ENCODE data around the gene CABLES1.
"Not testable (repeated sequence)": the region's sequence is repeated elsewhere in the genome, so short reads cannot be mapped to it uniquely, and the experiment has no call there.

CABLES1 gene

GRCh38 chr18:23238651-23239349, 103.5 kb downstream of the CABLES1 start:
- H3K4me3 ChIP-seq (ENCODE audit: low read length in 2 of 2) = no peak overlapping the region
- no peaks in the 10 kb centered on the region for H3K9me3 ChIP-seq (ENCODE audit: control insufficient read depth in 2 of 2, low read length in 2 of 2)
- no peaks in the 10 kb centered on the region for H3K27me3 ChIP-seq (ENCODE audit: control insufficient read depth in 2 of 2, insufficient read depth in 2 of 2, low read length in 2 of 2)
- peaks cover 0 to 2% of the 10 kb centered on the region in 2 donors for H3K36me3 ChIP-seq (ENCODE audit: control insufficient read depth in 2 of 2, insufficient read depth in 2 of 2, low read length in 2 of 2)
- H3K4me1 ChIP-seq (ENCODE audit: control insufficient read depth in 2 of 2, insufficient read depth in 2 of 2, low read length in 2 of 2) = peaks cover 10 to 11% of the 10 kb centered on the region in 2 donors
- no peak overlapping the region for H3K9ac ChIP-seq (ENCODE audit: low read depth in 1 of 2, low read length in 2 of 2)
- no peak overlapping the region for H3K27ac ChIP-seq (ENCODE audit: low read depth in 2 of 2, low read length in 2 of 2)

DNA sequence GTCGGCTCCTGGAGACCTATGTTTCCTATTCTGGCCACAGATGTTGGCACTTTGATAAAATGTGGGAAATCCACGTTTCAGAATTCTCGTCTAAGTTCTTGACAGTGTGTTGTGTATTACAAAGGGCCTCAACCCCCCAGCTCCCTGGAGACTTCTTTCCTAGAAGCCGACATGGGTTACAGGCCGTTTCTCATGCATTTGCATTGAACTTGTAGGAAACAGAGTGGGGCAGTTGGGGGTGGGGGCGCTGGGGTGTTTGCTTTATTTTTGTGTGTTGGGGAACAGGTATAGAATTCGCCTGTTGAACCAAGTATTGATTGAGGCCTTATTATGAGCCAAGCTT, 104.0 kb downstream of the CABLES1 start:
- Histone ChIP-seq H3K27me3 (ENCODE audit: control insufficient read depth in 2 of 2, insufficient read depth in 2 of 2, low read length in 2 of 2) (no peaks in the 10 kb centered on the region), H3K9ac (ENCODE audit: low read depth in 1 of 2, low read length in 2 of 2) (no peak overlapping the region), H3K9me3 (ENCODE audit: control insufficient read depth in 2 of 2, low read length in 2 of 2) (no peaks in the 10 kb centered on the region), H3K4me3 (ENCODE audit: low read length in 2 of 2) (no peak overlapping the region), H3K27ac (ENCODE audit: low read depth in 2 of 2, low read length in 2 of 2) (no peak overlapping the region), H3K36me3 (ENCODE audit: control insufficient read depth in 2 of 2, insufficient read depth in 2 of 2, low read length in 2 of 2) (peaks cover 0 to 2% of the 10 kb centered on the region in 2 donors), H3K4me1 (ENCODE audit: control insufficient read depth in 2 of 2, insufficient read depth in 2 of 2, low read length in 2 of 2) (peaks cover 10 to 11% of the 10 kb centered on the region in 2 donors)

- no peak overlapping the region for H3K27ac ChIP-seq (ENCODE audit: low read depth in 2 of 2, low read length in 2 of 2)
- no peaks in the 10 kb centered on the region for H3K27me3 ChIP-seq (ENCODE audit: control insufficient read depth in 2 of 2, insufficient read depth in 2 of 2, low read length in 2 of 2)
- no peak overlapping the region for H3K9ac ChIP-seq (ENCODE audit: low read depth in 1 of 2, low read length in 2 of 2)
- peaks cover 10 to 11% of the 10 kb centered on the region in 2 donors for H3K4me1 ChIP-seq (ENCODE audit: control insufficient read depth in 2 of 2, insufficient read depth in 2 of 2, low read length in 2 of 2)
- no peak overlapping the region for H3K4me3 ChIP-seq (ENCODE audit: low read length in 2 of 2)
- no peaks in the 10 kb centered on the region for H3K9me3 ChIP-seq (ENCODE audit: control insufficient read depth in 2 of 2, low read length in 2 of 2)
- peaks cover 0 to 2% of the 10 kb centered on the region in 2 donors for H3K36me3 ChIP-seq (ENCODE audit: control insufficient read depth in 2 of 2, insufficient read depth in 2 of 2, low read length in 2 of 2)
These were observed 104.8 kb downstream of the CABLES1 start for GRCh38 chr18:23239885-23240608.

GRCh38 chr18:23240609-23240930, 105.3 kb downstream of the CABLES1 start:
- peaks cover 10 to 11% of the 10 kb centered on the region in 2 donors for H3K4me1 ChIP-seq (ENCODE audit: control insufficient read depth in 2 of 2, insufficient read depth in 2 of 2, low read length in 2 of 2)

GRCh38 chr18:23241833-23242496, 106.7 kb downstream of the CABLES1 start:
- peaks cover 10 to 11% of the 10 kb centered on the region in 2 donors for H3K4me1 ChIP-seq (ENCODE audit: control insufficient read depth in 2 of 2, insufficient read depth in 2 of 2, low read length in 2 of 2)
- H3K4me3 ChIP-seq (ENCODE audit: low read length in 2 of 2) = not testable (repeated sequence)

More at GRCh38 chr18:23240609-23240930, 105.3 kb downstream of the CABLES1 start:
- Histone ChIP-seq H3K36me3 (ENCODE audit: control insufficient read depth in 2 of 2, insufficient read depth in 2 of 2, low read length in 2 of 2) (peaks cover 0 to 2% of the 10 kb centered on the region in 2 donors), H3K9me3 (ENCODE audit: control insufficient read depth in 2 of 2, low read length in 2 of 2) (no peaks in the 10 kb centered on the region), H3K27ac (ENCODE audit: low read depth in 2 of 2, low read length in 2 of 2) (no peak overlapping the region), H3K9ac (ENCODE audit: low read depth in 1 of 2, low read length in 2 of 2) (no peak overlapping the region), H3K4me3 (ENCODE audit: low read length in 2 of 2) (no peak overlapping the region), H3K27me3 (ENCODE audit: control insufficient read depth in 2 of 2, insufficient read depth in 2 of 2, low read length in 2 of 2) (no peaks in the 10 kb centered on the region)

DNA sequence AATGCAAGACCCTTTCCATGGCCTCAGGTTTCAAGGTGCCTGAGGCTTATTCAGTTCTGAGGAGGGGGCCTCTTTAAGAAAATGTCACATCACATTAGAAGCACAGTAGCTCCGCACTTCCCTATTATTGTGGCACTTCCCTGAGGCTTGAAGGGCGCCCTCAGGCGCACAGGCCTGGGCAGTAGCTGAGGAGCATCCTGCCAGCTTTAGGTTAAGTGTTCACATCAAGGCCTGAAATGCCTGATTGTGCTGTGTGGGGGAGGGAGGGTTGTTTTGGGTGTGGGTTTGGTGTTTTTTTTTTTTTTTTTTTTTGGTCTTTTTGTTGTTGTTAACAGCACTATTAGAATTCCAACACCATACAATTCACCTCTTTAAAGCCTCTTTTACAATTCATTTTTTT, 107.9 kb downstream of the CABLES1 start:
- Histone ChIP-seq H3K36me3 (ENCODE audit: control insufficient read depth in 2 of 2, insufficient read depth in 2 of 2, low read length in 2 of 2) (no peaks in the 10 kb centered on the region), H3K9ac (ENCODE audit: low read depth in 1 of 2, low read length in 2 of 2) (no peak overlapping the region), H3K27ac (ENCODE audit: low read depth in 2 of 2, low read length in 2 of 2) (no peak overlapping the region), H3K4me3 (ENCODE audit: low read length in 2 of 2) (no peak overlapping the region), H3K9me3 (ENCODE audit: control insufficient read depth in 2 of 2, low read length in 2 of 2) (no peaks in the 10 kb centered on the region), H3K4me1 (ENCODE audit: control insufficient read depth in 2 of 2, insufficient read depth in 2 of 2, low read length in 2 of 2) (peaks cover 3% of the 10 kb centered on the region in 2 donors), H3K27me3 (ENCODE audit: control insufficient read depth in 2 of 2, insufficient read depth in 2 of 2, low read length in 2 of 2) (no peaks in the 10 kb centered on the region)

More at GRCh38 chr18:23241833-23242496, 106.7 kb downstream of the CABLES1 start:
- not testable (repeated sequence) for H3K9ac ChIP-seq (ENCODE audit: low read depth in 1 of 2, low read length in 2 of 2); H3K27me3 ChIP-seq (ENCODE audit: control insufficient read depth in 2 of 2, insufficient read depth in 2 of 2, low read length in 2 of 2); H3K36me3 ChIP-seq (ENCODE audit: control insufficient read depth in 2 of 2, insufficient read depth in 2 of 2, low read length in 2 of 2); H3K9me3 ChIP-seq (ENCODE audit: control insufficient read depth in 2 of 2, low read length in 2 of 2); H3K27ac ChIP-seq (ENCODE audit: low read depth in 2 of 2, low read length in 2 of 2)

DNA sequence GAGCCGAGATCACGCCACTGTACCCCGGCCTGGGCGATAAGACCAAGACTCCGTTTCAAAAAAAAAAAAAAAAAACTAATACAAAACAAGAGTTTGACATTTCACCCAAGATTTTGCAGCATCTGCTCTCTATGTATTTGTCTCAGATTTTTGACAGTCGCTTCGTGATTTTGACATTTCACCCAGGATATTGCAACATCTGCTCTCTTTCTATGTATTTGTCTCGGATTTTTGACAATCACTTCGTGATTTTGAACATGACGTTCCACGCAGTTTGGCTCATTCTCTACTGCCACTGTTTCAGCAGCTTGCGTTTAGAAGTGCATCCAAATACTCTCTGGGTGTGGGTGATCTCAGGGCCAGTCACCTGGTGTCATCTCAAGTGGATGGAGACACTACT, 108.5 kb downstream of the CABLES1 start:
- no peak overlapping the region for H3K27ac ChIP-seq (ENCODE audit: low read depth in 2 of 2, low read length in 2 of 2)

GRCh38 chr18:23244401-23244800, 109.1 kb downstream of the CABLES1 start:
- no peaks in the 10 kb centered on the region for H3K4me1 ChIP-seq (ENCODE audit: control insufficient read depth in 2 of 2, insufficient read depth in 2 of 2, low read length in 2 of 2)
- H3K9me3 ChIP-seq (ENCODE audit: control insufficient read depth in 2 of 2, low read length in 2 of 2) = no peaks in the 10 kb centered on the region
- no peak overlapping the region for H3K27ac ChIP-seq (ENCODE audit: low read depth in 2 of 2, low read length in 2 of 2)
- H3K9ac ChIP-seq (ENCODE audit: low read depth in 1 of 2, low read length in 2 of 2) = no peak overlapping the region
- H3K4me3 ChIP-seq (ENCODE audit: low read length in 2 of 2) = no peak overlapping the region
- no peaks in the 10 kb centered on the region for H3K36me3 ChIP-seq (ENCODE audit: control insufficient read depth in 2 of 2, insufficient read depth in 2 of 2, low read length in 2 of 2)
- no peaks in the 10 kb centered on the region for H3K27me3 ChIP-seq (ENCODE audit: control insufficient read depth in 2 of 2, insufficient read depth in 2 of 2, low read length in 2 of 2)

More for the DNA sequence above, 108.5 kb downstream of the CABLES1 start:
- Histone ChIP-seq H3K9ac (ENCODE audit: low read depth in 1 of 2, low read length in 2 of 2) (no peak overlapping the region), H3K4me3 (ENCODE audit: low read length in 2 of 2) (no peak overlapping the region), H3K4me1 (ENCODE audit: control insufficient read depth in 2 of 2, insufficient read depth in 2 of 2, low read length in 2 of 2) (peaks cover 0 to under 1% of the 10 kb centered on the region in 2 donors), H3K9me3 (ENCODE audit: control insufficient read depth in 2 of 2, low read length in 2 of 2) (no peaks in the 10 kb centered on the region), H3K36me3 (ENCODE audit: control insufficient read depth in 2 of 2, insufficient read depth in 2 of 2, low read length in 2 of 2) (no peaks in the 10 kb centered on the region), H3K27me3 (ENCODE audit: control insufficient read depth in 2 of 2, insufficient read depth in 2 of 2, low read length in 2 of 2) (no peaks in the 10 kb centered on the region)

- no peaks in the 10 kb centered on the region for H3K36me3 ChIP-seq (ENCODE audit: control insufficient read depth in 2 of 2, insufficient read depth in 2 of 2, low read length in 2 of 2)
These were observed 110.2 kb downstream of the CABLES1 start for GRCh38 chr18:23245461-23245860.

GRCh38 chr18:23247331-23247730, 112.0 kb downstream of the CABLES1 start:
- no peak overlapping the region for H3K9ac ChIP-seq (ENCODE audit: low read depth in 1 of 2, low read length in 2 of 2)
- H3K9me3 ChIP-seq (ENCODE audit: control insufficient read depth in 2 of 2, low read length in 2 of 2) = no peaks in the 10 kb centered on the region
- H3K4me1 ChIP-seq (ENCODE audit: control insufficient read depth in 2 of 2, insufficient read depth in 2 of 2, low read length in 2 of 2) = no peaks in the 10 kb centered on the region
- H3K27ac ChIP-seq (ENCODE audit: low read depth in 2 of 2, low read length in 2 of 2) = no peak overlapping the region
- no peak overlapping the region for H3K4me3 ChIP-seq (ENCODE audit: low read length in 2 of 2)
- H3K27me3 ChIP-seq (ENCODE audit: control insufficient read depth in 2 of 2, insufficient read depth in 2 of 2, low read length in 2 of 2) = no peaks in the 10 kb centered on the region
- H3K36me3 ChIP-seq (ENCODE audit: control insufficient read depth in 2 of 2, insufficient read depth in 2 of 2, low read length in 2 of 2) = no peaks in the 10 kb centered on the region

More at GRCh38 chr18:23245461-23245860, 110.2 kb downstream of the CABLES1 start:
- H3K27ac ChIP-seq (ENCODE audit: low read depth in 2 of 2, low read length in 2 of 2) = no peak overlapping the region
- no peaks in the 10 kb centered on the region for H3K9me3 ChIP-seq (ENCODE audit: control insufficient read depth in 2 of 2, low read length in 2 of 2)
- no peak overlapping the region for H3K4me3 ChIP-seq (ENCODE audit: low read length in 2 of 2)
- H3K4me1 ChIP-seq (ENCODE audit: control insufficient read depth in 2 of 2, insufficient read depth in 2 of 2, low read length in 2 of 2) = no peaks in the 10 kb centered on the region
- H3K27me3 ChIP-seq (ENCODE audit: control insufficient read depth in 2 of 2, insufficient read depth in 2 of 2, low read length in 2 of 2) = no peaks in the 10 kb centered on the region
- no peak overlapping the region for H3K9ac ChIP-seq (ENCODE audit: low read depth in 1 of 2, low read length in 2 of 2)

Data from mucosa of rectum (tissue), 2 donors.